ENCODE results near the gene OCIAD2. TPM values are rescaled to one million over a fixed set of nuclear protein-coding genes. Genes with fewer than 3 reads are reported as not detected.
"Not testable (repeated sequence)": the region's sequence is repeated elsewhere in the genome, so short reads cannot be mapped to it uniquely, and the experiment has no call there.

The OCIAD2 gene
- total RNA-seq, 1 experiment from 2014 or later = 128 TPM

DNA sequence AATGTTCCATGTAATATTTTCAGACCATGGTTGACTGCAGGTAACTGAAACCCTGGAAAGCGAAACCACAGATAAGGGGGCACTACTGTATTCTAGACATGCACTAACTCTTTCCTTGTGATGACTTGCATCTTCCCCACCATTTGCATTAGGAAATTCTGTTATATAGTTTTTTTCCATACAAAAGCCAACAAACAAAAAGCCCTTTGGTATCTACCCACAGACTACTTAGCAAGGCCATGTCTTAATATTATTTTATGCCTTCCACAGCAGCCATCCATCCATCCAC is 52.2 kb downstream of the OCIAD2 start:
- DNase-seq (ENCODE audit: low spot score) = no peak

- no peak for DNase-seq (ENCODE audit: low spot score)
Observed at GRCh38 chr4:48853604-48854394, 52.8 kb downstream of the OCIAD2 start.

- DNase-seq (ENCODE audit: low spot score) = no peak
Observed at GRCh38 chr4:48851651-48852050, 54.9 kb downstream of the OCIAD2 start.

DNA sequence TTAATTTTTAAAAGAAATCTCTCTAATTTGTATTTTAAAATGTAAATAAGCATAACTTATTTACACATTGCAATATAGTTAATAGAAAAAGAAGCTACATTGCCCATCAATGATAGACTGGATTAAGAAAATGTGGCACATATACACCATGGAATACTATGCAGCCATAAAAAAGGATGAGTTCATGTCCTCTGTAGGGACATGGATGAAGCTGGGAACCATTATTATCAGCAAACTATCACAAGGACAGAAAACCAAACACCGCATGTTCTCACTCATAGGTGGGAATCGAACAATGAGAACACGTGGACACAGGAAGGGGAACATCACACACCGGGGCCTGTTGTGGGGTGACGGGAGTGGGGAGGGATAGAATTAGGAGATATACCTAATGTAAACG is 57.8 kb downstream of the OCIAD2 start:
- not testable (repeated sequence) for DNase-seq (ENCODE audit: low spot score)

DNA sequence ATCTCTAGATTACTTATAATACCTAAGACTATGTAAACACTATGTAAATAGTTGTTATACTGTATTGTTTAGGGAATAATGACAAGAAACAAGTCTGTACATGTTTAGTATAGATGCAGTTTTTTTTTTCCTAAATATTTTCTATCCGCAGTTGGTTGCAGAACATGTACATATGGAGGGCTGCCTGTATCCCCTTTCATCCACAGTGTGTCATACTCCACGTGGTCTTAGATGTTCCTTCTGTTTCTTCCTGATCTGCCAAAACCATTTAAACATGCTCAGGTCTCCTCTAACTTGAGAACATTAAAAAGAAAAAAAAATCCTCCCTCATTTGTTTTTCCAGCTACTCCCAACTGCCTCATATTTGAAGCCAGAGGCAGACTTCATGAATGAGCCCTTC is 61.7 kb downstream of the OCIAD2 start:
- DNase-seq (ENCODE audit: low spot score) = no peak

- DNase-seq (ENCODE audit: low spot score) = no peak
Observed at GRCh38 chr4:48841045-48841827, 65.3 kb downstream of the OCIAD2 start.

DNA sequence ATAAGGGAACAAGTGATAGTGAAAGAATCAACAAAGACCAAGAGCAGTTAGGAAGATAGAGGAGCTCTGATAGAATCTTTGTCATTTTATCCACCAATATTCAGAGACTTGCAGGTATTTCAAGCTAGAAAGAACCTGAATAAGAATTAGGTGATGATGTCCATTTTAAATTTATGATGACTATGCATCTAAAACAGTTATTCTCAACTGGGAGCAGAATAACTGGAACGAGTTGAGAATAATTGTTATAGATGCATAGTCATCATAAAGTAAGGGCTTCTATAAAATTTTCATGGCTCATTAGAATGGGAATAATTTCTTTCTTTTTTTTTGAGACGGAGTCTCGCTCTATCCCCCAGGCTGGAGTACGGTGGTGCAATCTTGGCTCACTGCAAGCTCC is 69.9 kb downstream of the OCIAD2 start:
- DNase-seq (ENCODE audit: low spot score) = no peak

Other genes starting within 250 kb of the OCIAD2 start
- gene FRYL, start 126.5 kb downstream of the OCIAD2 start, total RNA-seq (2014; rRNA removed; shearing (Covaris generic)) = 25.8 and 30.0 TPM in 2 replicates
- 171 and 183 TPM in 2 replicates for gene OCIAD1, start 75.7 kb downstream of the OCIAD2 start, total RNA-seq (2014; rRNA removed; shearing (Covaris generic))
- not detected in 2 replicates for gene CWH43, start 79.5 kb upstream of the OCIAD2 start, total RNA-seq (2014; rRNA removed; shearing (Covaris generic))

Measured in A172 (cell line).